GM19372 (cell line): ENCODE measurements around the gene CYP3A5.
"Not testable (repeated sequence)": the region's sequence is repeated elsewhere in the genome, so short reads cannot be mapped to it uniquely, and the experiment has no call there.

ENCODE experiments used
- ATAC-seq: cut with Tn5 transposase; IDR thresholded peaks from one replicate; pipeline ENCODE4 v1.9.1; 2021; ENCODE audit warnings: mild to moderate bottlenecking, low read depth, moderate library complexity; ENCODE audit not compliant: unreplicated experiment

CYP3A5 gene

DNA sequence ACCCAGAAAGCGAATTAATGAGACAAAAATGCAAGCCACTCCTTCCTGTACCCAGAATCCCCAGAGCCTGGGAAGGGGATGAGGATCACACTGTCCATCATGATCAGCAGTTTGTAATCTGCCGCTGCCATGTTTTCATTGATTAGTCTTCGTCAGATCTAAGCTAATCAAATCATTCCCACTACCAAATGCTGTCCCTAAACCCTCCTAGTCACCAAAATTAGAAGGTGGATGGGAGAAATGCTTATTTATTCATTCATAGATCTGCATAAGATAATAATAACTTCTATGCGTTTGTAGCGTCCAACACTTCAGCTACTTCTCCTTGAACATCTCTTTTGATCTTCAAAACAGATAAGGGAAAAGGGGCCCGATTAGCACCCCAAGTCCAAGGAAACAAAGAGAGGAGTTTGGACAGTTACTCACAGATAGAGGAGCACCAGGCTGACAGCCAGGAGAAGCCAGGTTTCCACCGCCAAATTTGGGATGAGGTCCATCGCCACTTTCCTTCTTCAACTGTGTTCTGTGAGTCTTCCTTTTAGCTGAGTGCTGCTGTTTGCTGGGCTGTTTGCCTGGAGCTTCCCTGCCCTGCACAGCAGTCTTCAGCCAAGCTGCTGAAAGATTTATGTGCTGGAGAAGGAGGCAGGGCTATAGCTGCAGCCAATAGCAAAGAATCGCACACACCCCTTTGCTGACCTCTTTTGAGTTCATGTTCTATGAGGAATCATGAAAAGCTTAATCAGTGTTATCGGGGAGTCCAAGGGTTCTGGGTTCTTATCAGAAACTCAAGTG lies at the start of gene CYP3A5:
CYP3A5 (minus strand) TSS at position 597 of the 792 bp plus-strand sequence; CDS start at position 497, 100 bp downstream.
- ATAC-seq: no peak

DNA sequence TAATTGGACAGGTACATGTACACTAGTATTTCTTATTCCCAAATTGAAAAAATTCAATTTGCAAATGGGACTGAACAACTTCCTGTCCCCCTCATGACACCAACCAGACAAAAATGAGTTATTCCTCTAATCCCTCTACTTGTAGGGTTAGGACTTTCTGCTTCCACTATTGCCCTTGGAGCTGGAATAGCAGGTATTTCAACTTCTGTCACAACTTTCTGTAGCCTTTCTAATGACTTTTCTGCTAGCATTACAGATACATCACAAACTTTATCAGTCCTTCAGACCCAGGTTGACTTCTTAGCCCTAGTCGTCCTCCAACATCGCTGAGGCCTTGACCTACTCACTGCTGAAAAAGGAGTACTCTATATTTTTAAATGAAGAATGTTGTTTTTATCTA lies 48.8 kb upstream of the CYP3A5 start:
- no peak for ATAC-seq

DNA sequence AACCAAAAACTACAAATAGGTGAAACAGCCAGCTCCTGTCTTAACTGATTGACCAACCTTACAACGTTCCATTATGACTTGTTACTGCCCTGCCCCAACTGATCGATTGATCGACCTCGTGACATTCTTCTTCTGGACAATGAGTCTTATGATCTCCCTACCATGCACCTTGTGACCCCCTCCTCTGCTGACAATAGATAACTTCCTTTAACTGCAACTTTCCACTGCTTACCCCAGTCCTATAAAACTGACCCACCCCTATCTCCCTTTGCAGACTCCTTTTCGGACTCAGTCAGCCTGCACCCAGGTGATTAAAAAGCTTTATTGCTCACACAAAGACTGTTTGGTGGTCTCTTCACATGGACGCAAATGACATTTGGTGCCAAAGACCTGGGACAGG lies 43.4 kb upstream of the CYP3A5 start:
- ATAC-seq: not testable (repeated sequence)

DNA sequence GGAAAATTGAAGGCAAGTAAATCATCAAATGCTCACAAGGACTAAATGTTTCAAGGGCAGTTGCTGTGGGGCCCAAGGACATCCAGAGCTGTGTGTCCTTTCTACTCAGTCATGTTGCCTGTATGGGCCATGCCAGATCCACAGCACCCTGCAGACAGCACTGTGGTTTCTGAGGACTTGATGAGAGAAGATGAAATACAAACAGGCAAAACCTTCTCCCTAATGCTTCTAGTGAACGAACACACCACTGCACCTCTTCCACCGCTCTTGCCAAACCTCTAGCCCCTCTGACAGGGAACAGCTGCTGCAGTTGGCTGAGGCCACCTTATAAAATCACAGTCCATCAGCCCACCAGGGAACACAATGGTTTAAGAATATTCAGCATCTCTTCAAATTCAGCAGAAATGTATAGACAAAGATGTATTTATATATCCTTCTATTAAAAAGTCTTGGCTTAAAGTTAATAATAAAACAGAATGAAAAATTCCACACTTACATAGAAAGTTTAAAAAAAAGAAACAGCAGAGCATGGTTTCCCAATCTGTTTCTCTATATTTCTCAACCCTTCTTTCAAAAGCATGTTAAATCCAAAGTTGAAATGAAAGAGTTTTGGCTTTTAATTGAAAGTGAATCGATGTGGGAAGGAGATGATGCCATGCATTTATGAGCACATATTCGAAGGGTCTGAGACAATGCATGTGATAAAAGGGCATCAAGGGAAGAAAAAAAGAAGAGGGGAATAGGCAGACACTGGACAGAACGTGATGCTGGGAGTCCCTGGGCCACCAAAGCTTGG lies 41.2 kb upstream of the CYP3A5 start:
- no peak for ATAC-seq

DNA sequence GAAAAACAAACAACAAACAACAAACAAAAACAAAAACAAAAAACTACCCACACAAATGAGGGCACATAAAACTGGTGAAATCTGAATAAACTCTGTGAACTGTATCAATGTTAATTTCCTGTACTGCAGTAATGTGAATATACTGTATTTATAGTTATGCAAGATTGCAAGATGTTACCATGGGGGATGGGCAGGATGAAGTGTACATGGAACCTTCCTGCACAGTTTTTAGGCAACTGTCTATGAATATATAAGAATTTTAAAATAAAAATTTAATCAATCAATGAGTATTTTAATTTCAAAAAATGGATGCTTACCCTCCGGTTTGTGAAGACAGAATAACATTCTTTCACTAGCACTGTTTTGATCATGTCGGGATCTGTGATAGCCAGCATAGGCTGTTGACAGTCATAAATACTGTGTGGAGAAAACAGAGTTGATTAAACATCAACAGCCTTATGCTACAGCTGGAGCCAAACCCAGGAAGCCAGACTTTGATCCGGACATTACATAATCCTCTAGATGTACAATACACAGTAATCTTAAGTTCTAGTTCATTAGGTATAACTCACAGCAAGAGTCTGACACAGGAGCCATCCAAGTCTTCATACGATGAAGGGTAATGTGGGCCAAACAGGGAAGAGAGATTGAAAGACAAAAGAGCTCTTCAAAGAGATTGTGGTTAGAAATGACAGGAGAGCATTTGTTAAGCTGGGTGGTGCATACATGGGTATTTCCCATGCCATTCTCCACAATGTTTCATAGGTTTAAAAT lies 40.4 kb upstream of the CYP3A5 start:
- ATAC-seq: no peak

DNA sequence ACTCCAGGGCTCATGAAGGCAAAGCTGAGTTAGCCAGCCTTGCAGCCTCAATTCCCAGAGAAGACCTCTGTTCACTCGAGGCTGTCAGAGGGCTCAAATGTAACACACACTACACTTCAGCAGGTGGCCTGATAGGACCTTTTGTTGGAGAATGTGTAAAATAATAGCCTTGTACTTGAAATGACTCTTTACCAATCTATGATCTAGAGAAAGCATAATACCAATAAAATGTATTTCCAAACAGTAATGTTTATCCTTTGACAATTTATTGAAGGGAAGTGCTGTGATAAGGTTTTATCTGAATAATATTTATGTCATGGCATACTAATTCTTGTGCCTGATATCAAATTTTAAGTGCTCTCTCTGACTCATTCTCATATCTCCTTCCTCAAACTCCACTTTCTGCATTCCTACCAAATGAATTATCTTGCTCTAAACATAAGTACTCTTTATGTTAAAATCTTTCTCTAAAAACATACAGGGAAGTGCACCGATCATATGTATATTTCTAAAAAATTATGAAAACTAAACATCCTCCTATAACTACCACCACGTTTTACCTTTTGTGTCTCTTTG lies 34.3 kb upstream of the CYP3A5 start:
- ATAC-seq: no peak

DNA sequence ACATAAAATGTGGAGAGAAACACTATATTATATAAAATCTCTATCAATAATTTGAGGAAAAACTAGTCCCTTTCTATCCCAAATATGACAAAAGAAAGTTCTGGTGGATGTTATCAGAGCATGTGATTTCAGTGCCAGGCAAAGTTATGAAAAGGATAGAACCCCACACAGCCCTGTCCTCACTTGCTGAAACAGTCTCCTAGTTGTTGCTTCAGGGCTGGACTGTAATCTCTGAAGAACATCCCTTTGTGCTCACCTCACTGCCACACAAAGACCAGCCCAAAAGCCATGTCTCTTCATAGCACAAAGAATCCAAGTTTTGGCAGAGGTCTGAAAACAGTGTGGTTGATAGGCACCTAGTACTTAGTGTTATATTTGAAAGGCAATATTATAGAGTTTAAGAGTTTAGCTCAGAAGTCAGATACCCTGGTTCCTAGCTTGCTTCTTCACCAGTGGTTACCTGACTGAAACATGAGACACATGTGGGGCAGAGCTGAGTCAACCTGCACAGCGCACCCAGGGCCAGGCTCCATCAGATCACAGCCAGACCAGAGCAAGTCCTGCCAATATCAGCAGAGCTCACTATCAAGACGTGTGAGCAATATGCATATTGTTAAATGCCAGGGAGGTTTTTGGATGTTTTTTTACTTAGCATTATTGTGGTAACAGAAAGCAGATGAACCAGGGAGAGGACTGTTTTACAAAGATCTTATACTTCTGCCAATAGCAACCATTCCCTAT lies 30.2 kb upstream of the CYP3A5 start:
- ATAC-seq: no peak

DNA sequence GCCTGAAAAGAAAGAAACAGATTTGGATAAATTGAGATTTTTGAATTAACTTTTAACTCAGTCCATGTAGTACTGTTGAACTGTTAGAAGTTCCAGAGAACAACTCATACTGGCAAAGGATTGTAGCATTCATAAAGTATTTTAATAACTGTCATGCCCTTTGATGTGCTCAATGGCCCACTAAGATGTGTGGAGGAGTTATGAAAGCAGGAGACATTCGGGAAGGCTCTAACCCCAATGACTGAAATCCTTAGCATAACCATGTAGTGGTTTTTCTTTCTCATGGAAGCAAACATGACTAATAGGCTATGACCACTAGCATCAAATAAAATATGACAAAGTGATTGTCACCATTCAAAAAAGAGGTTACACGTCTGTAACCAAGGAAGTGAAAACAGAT lies 29.5 kb upstream of the CYP3A5 start:
- ATAC-seq: no peak

DNA sequence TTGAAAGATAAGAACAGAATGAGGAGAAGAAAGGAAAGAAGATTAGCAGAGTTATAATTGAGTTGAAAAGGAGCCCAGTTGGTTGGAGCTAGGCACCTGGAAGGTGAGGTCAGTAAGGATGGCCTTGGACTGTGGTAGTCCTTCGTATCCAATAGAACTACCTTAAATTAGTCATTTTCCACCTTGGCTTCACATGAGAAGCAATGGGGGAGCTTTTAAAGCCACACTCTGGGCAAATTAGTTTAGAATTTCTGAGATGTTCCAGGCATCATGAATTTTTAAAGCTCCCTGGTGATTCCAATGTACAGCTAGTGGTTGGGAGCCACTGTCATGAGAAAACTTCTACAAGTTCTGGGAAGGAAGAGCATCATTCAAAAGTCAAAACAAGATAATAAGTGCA lies 27.3 kb upstream of the CYP3A5 start:
- no peak for ATAC-seq

DNA sequence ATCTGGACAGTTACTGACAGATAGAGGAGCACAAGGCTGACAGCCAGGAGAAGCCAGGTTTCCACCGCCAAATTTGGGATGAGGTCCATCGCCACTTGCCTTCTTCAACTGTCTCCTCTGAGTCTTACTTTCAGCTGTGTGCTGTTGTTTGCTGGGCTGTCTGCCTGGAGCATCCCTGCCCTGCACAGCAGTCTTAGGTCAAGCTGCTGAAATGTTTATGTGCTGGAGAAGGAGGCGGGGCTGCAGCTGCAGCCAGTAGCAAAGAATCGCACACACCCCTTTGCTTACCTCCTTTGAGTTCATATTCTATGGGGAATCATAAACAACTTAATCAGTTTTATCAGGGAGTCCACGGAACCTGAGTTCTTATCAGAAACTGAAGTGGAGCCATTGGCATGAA lies 20.1 kb upstream of the CYP3A5 start:
- no peak for ATAC-seq

DNA sequence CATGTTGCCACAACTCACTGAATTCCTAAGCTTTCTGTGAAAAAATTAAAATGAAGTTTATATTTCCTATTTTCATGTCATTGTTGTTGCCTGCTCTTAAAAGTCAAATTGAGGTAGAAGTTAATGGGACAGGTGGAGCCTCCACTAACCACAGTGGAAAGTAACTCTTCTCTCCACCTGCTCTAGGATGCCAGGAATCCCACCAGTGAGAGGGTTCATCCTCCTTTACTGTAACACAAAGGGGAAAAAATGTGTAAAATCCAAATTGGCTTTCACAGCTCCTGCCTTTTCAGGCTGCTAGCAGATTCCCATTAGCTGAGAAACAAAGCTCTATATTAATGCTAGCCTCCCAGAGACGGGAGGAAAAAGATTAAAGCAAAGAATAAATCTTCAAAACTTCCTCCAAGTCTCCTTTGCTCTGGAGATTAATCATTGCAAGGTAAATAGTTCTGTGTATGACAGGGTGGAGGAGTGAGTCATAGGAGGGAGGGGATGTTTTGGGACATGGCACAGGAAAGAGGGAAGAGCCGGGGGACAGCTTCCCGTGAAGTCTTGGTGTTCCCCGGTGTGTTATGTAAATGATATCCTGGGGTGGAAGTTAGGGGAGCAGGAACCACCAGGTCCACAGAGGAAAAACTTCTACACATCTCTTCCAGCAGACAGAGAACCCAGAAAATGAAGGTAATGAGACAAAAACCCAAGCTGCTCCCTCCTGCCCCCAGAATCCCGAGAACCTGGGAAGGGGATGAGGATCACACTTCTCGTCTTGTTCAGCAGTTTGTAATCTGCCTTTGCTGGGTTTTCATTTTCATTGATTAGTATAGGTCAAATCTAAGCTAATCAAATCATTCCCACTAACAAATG lies 19.3 kb upstream of the CYP3A5 start:
- ATAC-seq: not testable (repeated sequence)

DNA sequence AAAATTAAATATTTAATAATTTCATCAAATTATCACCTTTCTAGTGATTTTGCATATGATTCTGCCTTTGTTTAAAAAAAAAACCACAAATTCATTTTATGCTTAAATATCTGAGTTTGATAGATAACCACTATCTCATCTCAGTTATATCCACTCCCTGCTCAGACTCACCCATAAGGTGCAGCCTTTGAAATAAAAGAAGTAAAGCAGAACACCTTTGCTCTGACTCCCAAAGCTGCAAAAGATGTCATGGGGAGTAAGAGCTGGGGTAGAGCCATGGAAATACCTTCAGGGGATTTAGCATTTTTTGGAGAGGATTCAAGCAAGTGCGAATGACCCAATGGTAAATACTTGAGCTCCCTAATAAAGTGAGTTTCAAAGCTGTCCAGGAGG lies 15.1 kb upstream of the CYP3A5 start:
- ATAC-seq: no peak

DNA sequence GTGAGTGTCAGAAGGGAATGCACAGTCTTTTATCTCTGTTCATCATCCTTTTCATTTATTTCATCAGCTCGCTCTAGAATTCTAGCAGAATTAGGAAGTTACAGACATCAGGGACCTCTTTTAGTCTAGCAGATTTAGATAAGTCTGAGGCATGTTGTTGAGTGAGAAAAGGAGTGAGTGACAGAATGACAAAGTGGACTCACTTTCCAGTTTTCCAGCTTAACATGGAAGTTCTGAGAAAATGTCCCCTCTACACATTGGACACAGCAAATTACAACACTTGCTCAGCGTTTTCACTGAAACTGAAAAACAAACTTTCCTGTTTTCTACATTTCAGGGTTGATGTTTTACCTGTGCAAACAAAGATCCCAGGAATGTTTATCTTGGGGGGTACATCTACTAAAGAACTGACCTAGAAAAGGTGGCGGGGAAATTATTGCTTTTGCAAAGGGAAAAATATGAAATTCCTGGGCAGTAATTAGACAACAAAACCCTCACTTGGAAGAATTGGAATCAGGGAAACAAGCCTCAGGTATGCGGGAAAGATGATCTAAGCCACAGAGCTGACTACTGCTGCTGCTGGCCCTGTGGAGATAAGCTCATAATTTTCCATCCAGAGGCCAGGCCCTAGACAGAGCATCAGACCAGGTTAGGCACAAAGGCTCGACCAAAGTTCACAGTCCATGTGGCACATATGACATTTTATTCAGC lies 14.6 kb upstream of the CYP3A5 start:
- no peak for ATAC-seq

DNA sequence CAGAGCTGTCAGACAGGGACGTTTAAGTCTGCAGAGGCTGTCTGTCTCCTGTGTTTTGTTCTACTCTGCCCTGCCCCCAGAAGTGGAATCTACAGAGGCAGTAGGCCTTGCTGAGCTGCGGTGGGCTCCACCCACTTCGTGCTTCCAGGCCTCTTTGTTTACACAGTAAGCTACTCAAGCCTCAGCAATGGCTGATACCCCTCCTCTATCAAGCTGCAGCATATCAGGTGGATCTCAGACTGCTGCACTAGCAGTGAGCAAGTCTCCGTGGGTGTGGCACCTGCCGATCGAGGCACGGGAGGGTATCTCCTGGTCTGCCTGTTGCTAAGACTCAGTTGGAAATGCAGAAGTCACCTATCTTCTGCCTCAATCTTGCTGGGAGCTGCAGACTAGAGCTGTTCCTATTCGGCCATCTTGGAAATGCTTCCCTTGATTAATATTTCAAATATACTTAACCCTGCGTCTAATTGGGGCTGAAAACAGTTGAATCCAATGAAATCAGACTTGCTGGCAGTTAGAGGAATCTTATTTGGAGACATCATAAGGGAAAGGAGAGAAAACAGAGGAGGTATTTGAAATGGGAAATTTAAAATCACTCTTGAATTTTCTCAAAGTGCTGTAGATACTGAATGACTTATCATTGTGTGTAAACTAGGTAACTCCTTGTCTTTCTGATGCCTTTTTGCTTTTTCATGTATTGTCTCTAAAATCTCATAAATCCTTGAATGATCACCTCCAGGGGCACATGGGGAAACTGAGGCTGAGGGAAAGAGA lies 13.8 kb upstream of the CYP3A5 start:
- no peak for ATAC-seq

DNA sequence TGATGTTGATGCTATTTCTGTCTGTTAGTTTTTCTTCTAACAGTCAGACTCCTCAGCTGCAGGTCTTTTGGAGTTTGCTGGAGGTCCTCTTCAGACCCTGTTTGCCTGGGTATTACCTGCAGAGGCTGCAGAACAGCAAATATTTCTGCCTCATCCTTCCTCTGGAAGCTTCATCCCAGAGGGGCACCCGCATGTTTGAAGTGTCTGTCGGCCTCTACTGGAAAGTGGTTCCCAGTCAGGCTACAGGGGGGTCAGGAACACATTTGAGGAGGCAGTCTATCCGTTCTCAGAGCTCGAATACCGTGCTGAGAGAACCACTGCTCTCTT lies 13.3 kb upstream of the CYP3A5 start:
- ATAC-seq: no peak

DNA sequence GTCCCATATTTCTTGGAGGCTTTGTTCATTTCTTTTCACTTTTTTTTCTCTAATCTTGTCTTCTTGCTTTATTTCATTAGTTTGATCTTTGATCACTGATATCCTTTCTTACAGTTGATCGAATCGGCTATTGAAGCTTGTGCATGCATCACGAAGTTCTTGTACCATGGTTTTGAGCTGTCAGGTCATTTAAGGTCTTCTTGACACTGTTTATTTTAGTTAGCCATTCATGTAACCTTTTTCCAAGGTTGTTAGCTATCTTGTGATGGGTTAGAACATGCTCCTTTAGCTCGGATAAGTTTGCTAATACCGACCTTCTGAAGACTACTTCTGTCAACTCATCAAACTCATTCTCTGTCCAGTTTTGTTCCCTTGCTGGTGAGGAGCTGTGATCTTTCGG lies 12.8 kb upstream of the CYP3A5 start:
- not testable (repeated sequence) for ATAC-seq

DNA sequence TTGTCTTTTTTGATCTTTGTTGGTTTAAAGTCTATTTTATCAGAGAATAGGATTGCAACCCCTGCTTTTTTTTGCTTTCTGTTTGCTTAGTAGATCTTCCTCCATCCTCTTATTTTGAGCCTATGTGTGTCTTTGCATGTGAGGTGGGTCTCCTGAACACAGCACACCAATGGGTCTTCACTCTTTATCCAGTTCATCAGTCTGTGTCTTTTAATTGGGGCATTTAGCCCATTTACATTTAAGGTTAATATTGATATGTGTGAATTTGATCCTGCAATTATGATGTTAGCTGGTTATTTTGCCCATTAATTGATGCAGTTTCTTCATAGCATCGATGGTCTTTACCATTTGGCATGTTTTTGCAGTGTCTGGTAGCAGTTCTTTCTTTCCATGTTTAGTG lies 11.9 kb upstream of the CYP3A5 start:
- not testable (repeated sequence) for ATAC-seq

DNA sequence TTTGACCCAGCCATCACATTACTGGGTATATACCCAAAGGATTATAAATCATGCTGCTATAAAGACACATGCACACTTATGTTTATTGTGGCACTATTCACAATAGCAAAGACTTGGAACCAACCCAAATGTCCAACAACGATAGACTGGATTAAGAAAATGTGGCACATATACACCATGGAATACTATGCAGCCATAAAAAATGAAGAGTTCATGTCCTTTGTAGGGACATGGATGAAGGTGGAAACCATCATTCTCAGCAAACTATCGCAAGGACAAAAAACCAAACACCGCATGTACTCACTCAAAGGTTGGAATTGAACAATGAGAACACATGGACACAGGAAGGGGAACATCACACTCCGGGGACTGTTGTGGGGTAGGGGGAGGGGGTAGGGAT lies 11.1 kb upstream of the CYP3A5 start:
- ATAC-seq: not testable (repeated sequence)
